Stimulated activated naive B cell treated with anti-CD40 and anti-IgM and Interleukin-4, amounts not matched to agents 10 μg/mL and 1 μg/mL and 100 μg/mL, for 72 hours (primary cell): ENCODE measurements around the gene PLIN3.
A peak's percentile ranks its signal among the peaks of the same experiment; 100 is the strongest.

Source experiments
- ATAC-seq, 2 donors: fragments of 150-1000 bp; cut with Tn5 transposase; replicated peaks; 2 replicates each; pipeline ENCODE4 v1.10.0; 2021; ENCODE audit warnings: moderate library complexity in 1 of 2
- DNase-seq: peaks from one replicate; pipeline ENCODE4 v3.0.0; 2021
- H3K27ac Mint-ChIP-seq: one replicate; pipeline ENCODE4 v1.8.0; 2022; ENCODE audit warnings: mild to moderate bottlenecking, mixed read lengths
- H3K27me3 Mint-ChIP-seq, 2 donors: one replicate each; pipeline ENCODE4 v1.8.0; 2022; ENCODE audit warnings: mixed read lengths in 2 of 2
- H3K36me3 Mint-ChIP-seq, 2 donors: one replicate each; pipeline ENCODE4 v1.8.0; 2022; ENCODE audit warnings: mixed read lengths in 2 of 2, mild to moderate bottlenecking in 1 of 2
- H3K4me1 Mint-ChIP-seq, 2 donors: one replicate each; pipeline ENCODE4 v1.8.0; 2022; ENCODE audit warnings: mixed read lengths in 2 of 2, mild to moderate bottlenecking in 1 of 2
- H3K4me3 Mint-ChIP-seq, 2 donors: one replicate each; pipeline ENCODE4 v1.8.0; 2022; ENCODE audit warnings: mild to moderate bottlenecking in 2 of 2, mixed read lengths in 2 of 2, moderate library complexity in 1 of 2
- H3K9me3 Mint-ChIP-seq, 2 donors: one replicate each; pipeline ENCODE4 v1.8.0; 2022; ENCODE audit warnings: mixed read lengths in 2 of 2, mild to moderate bottlenecking in 1 of 2

The PLIN3 gene

GRCh38 chr19:4867534-4868285, at the start of gene PLIN3:
PLIN3 (minus strand) TSS chr19:4867667; CDS start chr19:4861394, 6,273 bp downstream.
- Mint-ChIP-seq H3K4me1 (peaks cover 19 to 39% of the 10 kb centered on the region in 2 donors), H3K27me3 (no peaks in the 10 kb centered on the region), H3K9me3 (no peaks in the 10 kb centered on the region), H3K36me3 (peaks cover 3 to 11% of the 10 kb centered on the region in 2 donors), H3K27ac (peak within 1 kb of the TSS; percentile 90), H3K4me3 (peak within 1 kb of the TSS; percentile 85 to 89)
- peak; percentile 86 for DNase-seq
- peak; percentile 85 to 90 for ATAC-seq

GRCh38 chr19:4916292-4917082, 49.0 kb upstream of the PLIN3 start:
- Mint-ChIP-seq H3K27ac (peak overlapping the region; percentile 96), H3K4me3 (peak overlapping the region; percentile 94 to 99), H3K9me3 (no peaks in the 10 kb centered on the region), H3K36me3 (peaks cover 34 to 49% of the 10 kb centered on the region in 2 donors), H3K4me1 (peaks cover 33 to 59% of the 10 kb centered on the region in 2 donors), H3K27me3 (no peaks in the 10 kb centered on the region)
- ATAC-seq, result peak; percentile 77 to 80
- DNase-seq, result peak; percentile 30

GRCh38 chr19:4914736-4915501, 47.5 kb upstream of the PLIN3 start:
- Mint-ChIP-seq H3K4me3 (peak overlapping the region; percentile 94 to 99), H3K9me3 (no peaks in the 10 kb centered on the region), H3K36me3 (peaks cover 32 to 43% of the 10 kb centered on the region in 2 donors), H3K27ac (peak overlapping the region; percentile 49), H3K27me3 (no peaks in the 10 kb centered on the region), H3K4me1 (peaks cover 40 to 69% of the 10 kb centered on the region in 2 donors)
- DNase-seq (no peak), ATAC-seq (peak; percentile 35 to 45)

- peaks cover 40 to 69% of the 10 kb centered on the region in 2 donors for H3K4me1 Mint-ChIP-seq
These were observed 46.7 kb upstream of the PLIN3 start for GRCh38 chr19:4913996-4914735.

GRCh38 chr19:4911786-4912672, 44.6 kb upstream of the PLIN3 start:
- peaks cover 29 to 38% of the 10 kb centered on the region in 2 donors for H3K36me3 Mint-ChIP-seq
- peak; percentile 43 for DNase-seq
- peak overlapping the region; percentile 60 for H3K27ac Mint-ChIP-seq
- H3K27me3 Mint-ChIP-seq, result no peaks in the 10 kb centered on the region
- ATAC-seq, result peak; percentile 30 to 33
- no peaks in the 10 kb centered on the region for H3K9me3 Mint-ChIP-seq
- H3K4me3 Mint-ChIP-seq, result peak overlapping the region; percentile 80 to 83
- peaks cover 46 to 74% of the 10 kb centered on the region in 2 donors for H3K4me1 Mint-ChIP-seq

More at GRCh38 chr19:4913996-4914735, 46.7 kb upstream of the PLIN3 start:
- ATAC-seq (no peak), DNase-seq (no peak)
- peaks cover 29 to 40% of the 10 kb centered on the region in 2 donors for H3K36me3 Mint-ChIP-seq
- no peaks in the 10 kb centered on the region for H3K9me3 Mint-ChIP-seq
- H3K27me3 Mint-ChIP-seq, result no peaks in the 10 kb centered on the region
- no peak overlapping the region for H3K27ac Mint-ChIP-seq
- peak overlapping the region; percentile 94 to 99 for H3K4me3 Mint-ChIP-seq

GRCh38 chr19:4911314-4911713, 43.8 kb upstream of the PLIN3 start:
- peak overlapping the region; percentile 83 to 84 for H3K4me3 Mint-ChIP-seq
- ATAC-seq, result no peak
- no peaks in the 10 kb centered on the region for H3K27me3 Mint-ChIP-seq
- no peaks in the 10 kb centered on the region for H3K9me3 Mint-ChIP-seq
- peaks cover 42 to 69% of the 10 kb centered on the region in 2 donors for H3K4me1 Mint-ChIP-seq
- no peak for DNase-seq
- H3K36me3 Mint-ChIP-seq, result peaks cover 25 to 33% of the 10 kb centered on the region in 2 donors
- peak overlapping the region; percentile 60 for H3K27ac Mint-ChIP-seq

GRCh38 chr19:4910594-4911281, 43.3 kb upstream of the PLIN3 start:
- Mint-ChIP-seq H3K27me3 (no peaks in the 10 kb centered on the region), H3K9me3 (no peaks in the 10 kb centered on the region), H3K4me3 (peak overlapping the region; percentile 83 to 84), H3K4me1 (peaks cover 43 to 68% of the 10 kb centered on the region in 2 donors), H3K36me3 (peaks cover 23 to 33% of the 10 kb centered on the region in 2 donors), H3K27ac (peak overlapping the region; percentile 56)
- no peak for ATAC-seq
- DNase-seq, result no peak

- Mint-ChIP-seq H3K9me3 (no peaks in the 10 kb centered on the region), H3K36me3 (peaks cover 23 to 28% of the 10 kb centered on the region in 2 donors), H3K4me1 (peaks cover 42 to 61% of the 10 kb centered on the region in 2 donors), H3K4me3 (peak overlapping the region; percentile 83 to 84), H3K27ac (peak overlapping the region; percentile 56), H3K27me3 (no peaks in the 10 kb centered on the region)
- peak; percentile 87 for DNase-seq
- peak; percentile 90 to 93 for ATAC-seq
These were observed 42.6 kb upstream of the PLIN3 start for GRCh38 chr19:4909897-4910593.

GRCh38 chr19:4909156-4909896, 41.9 kb upstream of the PLIN3 start, which contains the start of gene UHRF1:
UHRF1 (plus strand) TSS chr19:4909501; CDS start chr19:4910886, 1,385 bp downstream.
- Mint-ChIP-seq H3K27ac (peak within 1 kb of the TSS; percentile 81), H3K36me3 (peaks cover 20 to 21% of the 10 kb centered on the region in 2 donors), H3K4me1 (peaks cover 35 to 54% of the 10 kb centered on the region in 2 donors), H3K4me3 (peak within 1 kb of the TSS; percentile 83 to 84), H3K9me3 (no peaks in the 10 kb centered on the region), H3K27me3 (no peaks in the 10 kb centered on the region)
- ATAC-seq, result peak; percentile 56 to 60
- peak; percentile 56 for DNase-seq

GRCh38 chr19:4908781-4909155, 41.3 kb upstream of the PLIN3 start:
- Mint-ChIP-seq H3K36me3 (peaks cover 15 to 16% of the 10 kb centered on the region in 2 donors), H3K4me3 (peak overlapping the region; percentile 73 to 83), H3K9me3 (no peaks in the 10 kb centered on the region), H3K27ac (no peak overlapping the region), H3K27me3 (no peaks in the 10 kb centered on the region), H3K4me1 (peaks cover 30 to 48% of the 10 kb centered on the region in 2 donors)
- ATAC-seq (no peak), DNase-seq (no peak)

GRCh38 chr19:4908360-4908759, 40.9 kb upstream of the PLIN3 start:
- H3K36me3 Mint-ChIP-seq, result peaks cover 15 to 16% of the 10 kb centered on the region in 2 donors
- ATAC-seq, result no peak
- H3K9me3 Mint-ChIP-seq, result no peaks in the 10 kb centered on the region
- no peak for DNase-seq
- H3K27me3 Mint-ChIP-seq, result no peaks in the 10 kb centered on the region
- peak overlapping the region; percentile 73 to 83 for H3K4me3 Mint-ChIP-seq
- no peak overlapping the region for H3K27ac Mint-ChIP-seq
- H3K4me1 Mint-ChIP-seq, result peaks cover 30 to 44% of the 10 kb centered on the region in 2 donors
